ENCODE measurements around the gene RBM43.

DNA sequence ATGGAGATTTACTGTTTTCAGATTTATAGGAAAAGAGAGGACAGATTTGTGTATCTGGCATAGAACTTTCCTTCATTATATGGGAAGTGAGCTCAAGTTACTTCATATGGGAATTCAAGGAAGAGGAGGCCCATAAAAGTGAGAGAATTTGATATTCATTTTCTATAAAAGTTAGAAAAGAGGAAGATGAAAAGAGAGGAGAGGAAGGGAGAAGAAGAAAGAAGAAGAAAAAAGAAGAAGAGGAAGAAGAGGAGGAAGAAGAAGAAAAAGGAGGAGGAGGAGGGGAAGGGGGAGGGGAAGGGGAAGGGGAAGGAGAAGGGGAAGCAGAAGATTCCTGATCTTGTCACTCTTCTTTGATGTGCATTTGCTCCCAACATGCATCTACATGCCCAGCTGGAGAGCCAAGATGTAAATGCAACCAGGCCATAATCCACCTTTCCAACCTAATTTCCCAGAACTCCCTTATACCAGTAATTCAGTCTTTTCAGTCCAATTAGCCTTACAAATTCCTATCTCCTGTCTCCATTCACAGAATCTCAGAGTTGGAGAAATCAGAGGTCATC is 43.5 kb upstream of the RBM43 start:
- TF ChIP-seq, protein P1, sequence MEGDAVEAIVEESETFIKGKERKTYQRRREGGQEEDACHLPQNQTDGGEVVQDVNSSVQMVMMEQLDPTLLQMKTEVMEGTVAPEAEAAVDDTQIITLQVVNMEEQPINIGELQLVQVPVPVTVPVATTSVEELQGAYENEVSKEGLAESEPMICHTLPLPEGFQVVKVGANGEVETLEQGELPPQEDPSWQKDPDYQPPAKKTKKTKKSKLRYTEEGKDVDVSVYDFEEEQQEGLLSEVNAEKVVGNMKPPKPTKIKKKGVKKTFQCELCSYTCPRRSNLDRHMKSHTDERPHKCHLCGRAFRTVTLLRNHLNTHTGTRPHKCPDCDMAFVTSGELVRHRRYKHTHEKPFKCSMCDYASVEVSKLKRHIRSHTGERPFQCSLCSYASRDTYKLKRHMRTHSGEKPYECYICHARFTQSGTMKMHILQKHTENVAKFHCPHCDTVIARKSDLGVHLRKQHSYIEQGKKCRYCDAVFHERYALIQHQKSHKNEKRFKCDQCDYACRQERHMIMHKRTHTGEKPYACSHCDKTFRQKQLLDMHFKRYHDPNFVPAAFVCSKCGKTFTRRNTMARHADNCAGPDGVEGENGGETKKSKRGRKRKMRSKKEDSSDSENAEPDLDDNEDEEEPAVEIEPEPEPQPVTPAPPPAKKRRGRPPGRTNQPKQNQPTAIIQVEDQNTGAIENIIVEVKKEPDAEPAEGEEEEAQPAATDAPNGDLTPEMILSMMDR (IDR thresholded peaks at IDR 0.05) = no peak
- no peak for TF ChIP-seq POLR2A (IDR thresholded peaks at IDR 0.05)
